HUES48 (cell line): ENCODE measurements around the gene MYL6B.
"Not testable (repeated sequence)": the region's sequence is repeated elsewhere in the genome, so short reads cannot be mapped to it uniquely, and the experiment has no call there.

Source experiments
- H3K27ac ChIP-seq: one replicate; pipeline ENCODE4 v1.7.0; 2013; ENCODE audit warnings: low read depth, low read length, inconsistent platforms
- H3K27me3 ChIP-seq: 2 replicates; pipeline ENCODE4 v1.6.1; 2013; ENCODE audit warnings: mild to moderate bottlenecking, low read length; ENCODE audit not compliant: control insufficient read depth, insufficient read depth
- H3K36me3 ChIP-seq: 2 replicates; pipeline ENCODE4 v1.6.1; 2013; ENCODE audit warnings: low read length; ENCODE audit not compliant: control insufficient read depth, insufficient read depth
- H3K4me1 ChIP-seq: 2 replicates; pipeline ENCODE4 v1.6.1; 2013; ENCODE audit warnings: mild to moderate bottlenecking, low read length; ENCODE audit not compliant: control insufficient read depth, insufficient read depth
- H3K4me3 ChIP-seq: 2 replicates; pipeline ENCODE4 v1.5.1; 2013; ENCODE audit warnings: mild to moderate bottlenecking, low read depth, low read length
- H3K9ac ChIP-seq: 2 replicates; pipeline ENCODE4 v1.6.1; 2013; ENCODE audit warnings: mild to moderate bottlenecking, low read depth, low read length, moderate library complexity
- H3K9me3 ChIP-seq: 2 replicates; pipeline ENCODE4 v1.6.1; 2013; ENCODE audit warnings: low read length; ENCODE audit not compliant: control insufficient read depth, insufficient read depth

MYL6B gene

DNA sequence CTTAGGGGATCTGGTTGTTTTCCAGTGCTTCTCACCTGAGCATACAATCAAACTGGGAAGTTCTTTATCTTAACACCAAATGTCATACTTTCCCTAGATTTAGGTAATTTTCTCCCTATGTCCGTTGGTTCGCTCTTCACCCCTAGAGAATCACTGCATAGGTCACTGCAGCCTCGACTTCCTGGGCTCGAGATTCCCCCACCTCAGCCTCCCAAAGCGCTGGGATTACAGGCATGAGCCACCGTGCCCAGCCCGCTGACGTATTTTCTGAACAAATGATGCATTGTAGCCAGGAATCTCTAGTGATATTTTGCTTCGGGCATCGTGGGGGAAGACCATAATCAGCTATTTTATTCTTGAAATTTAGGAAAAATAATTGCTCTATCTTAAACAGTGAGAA, 37.1 kb upstream of the MYL6B start:
- Histone ChIP-seq H3K27ac (peak overlapping the region; percentile 48), H3K27me3 (no peaks in the 10 kb centered on the region), H3K4me3 (peak overlapping the region; percentile 98), H3K36me3 (peaks cover 53% of the 10 kb centered on the region), H3K4me1 (peaks cover 14% of the 10 kb centered on the region), H3K9ac (peak overlapping the region; percentile 99), H3K9me3 (no peaks in the 10 kb centered on the region)

DNA sequence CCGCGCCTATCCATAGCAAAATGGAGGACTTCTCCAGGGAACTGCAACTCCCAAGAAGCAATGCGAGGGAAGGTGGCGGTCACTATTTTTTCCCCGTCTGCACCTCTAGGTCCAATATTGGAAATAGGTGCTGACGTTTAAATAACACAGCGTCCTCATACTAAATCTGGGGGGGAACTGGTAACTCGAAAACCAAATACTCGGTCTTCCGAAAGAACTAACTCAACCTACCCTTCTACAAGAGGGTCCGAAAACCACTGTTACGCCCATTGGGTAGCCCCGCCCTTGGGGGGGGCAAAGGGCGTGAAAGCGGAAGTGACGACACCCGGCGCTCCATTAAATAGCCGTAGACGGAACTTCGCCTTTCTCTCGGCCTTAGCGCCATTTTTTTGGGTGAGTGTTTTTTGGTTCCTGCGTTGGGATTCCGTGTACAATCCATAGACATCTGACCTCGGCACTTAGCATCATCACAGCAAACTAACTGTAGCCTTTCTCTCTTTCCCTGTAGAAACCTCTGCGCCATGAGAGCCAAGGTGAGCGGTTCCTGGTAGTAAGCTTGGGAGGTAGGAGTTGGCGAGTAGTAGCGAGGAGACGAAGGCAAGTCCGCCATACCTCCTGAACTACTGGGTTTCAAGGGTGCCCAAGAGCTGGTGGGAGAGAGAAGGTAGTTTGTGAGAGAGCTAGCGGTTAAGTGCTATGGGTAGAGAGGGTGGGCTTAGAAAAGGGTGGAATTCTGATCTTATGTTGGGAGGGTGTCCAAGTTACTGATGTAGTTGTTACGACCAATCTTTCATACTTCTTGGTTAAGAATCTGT, 35.9 kb upstream of the MYL6B start, which contains the start of gene RPL41:
RPL41 (plus strand) TSS at position 367 of the 815 bp plus-strand sequence.
- Histone ChIP-seq H3K4me1 (peaks cover 14% of the 10 kb centered on the region), H3K36me3 (peaks cover 50% of the 10 kb centered on the region), H3K4me3 (peak within 1 kb of the TSS; percentile 98), H3K9me3 (no peaks in the 10 kb centered on the region), H3K27me3 (no peaks in the 10 kb centered on the region), H3K9ac (peak within 1 kb of the TSS; percentile 99), H3K27ac (peak within 1 kb of the TSS; percentile 98)

DNA sequence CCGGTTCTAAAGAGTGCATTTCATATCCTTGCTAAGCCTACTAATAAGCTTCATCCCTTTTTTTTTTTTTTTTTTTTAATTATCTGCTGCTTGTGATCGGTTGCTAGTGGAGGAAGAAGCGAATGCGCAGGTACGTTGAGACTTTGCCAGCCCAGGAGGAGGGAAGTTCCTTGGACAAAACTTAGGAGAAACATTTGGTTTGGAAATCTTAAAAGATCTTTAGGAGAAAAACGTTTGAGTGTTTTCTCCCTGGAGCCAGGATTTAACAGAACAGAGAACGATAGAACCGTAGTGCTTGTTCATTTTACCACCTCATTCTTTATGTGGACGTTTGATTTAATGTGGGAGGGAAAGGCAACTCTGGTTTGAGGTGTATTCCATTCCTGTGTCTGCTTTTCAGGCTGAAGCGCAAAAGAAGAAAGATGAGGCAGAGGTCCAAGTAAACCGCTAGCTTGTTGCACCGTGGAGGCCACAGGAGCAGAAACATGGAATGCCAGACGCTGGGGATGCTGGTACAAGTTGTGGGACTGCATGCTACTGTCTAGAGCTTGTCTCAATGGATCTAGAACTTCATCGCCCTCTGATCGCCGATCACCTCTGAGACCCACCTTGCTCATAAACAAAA, 35.2 kb upstream of the MYL6B start:
- H3K27me3 ChIP-seq, H3K9me3 ChIP-seq: not testable (repeated sequence)
- Histone ChIP-seq H3K4me3 (peak overlapping the region; percentile 98), H3K36me3 (peaks cover 48% of the 10 kb centered on the region), H3K9ac (peak overlapping the region; percentile 99), H3K27ac (peak overlapping the region; percentile 98), H3K4me1 (peaks cover 14% of the 10 kb centered on the region)

DNA sequence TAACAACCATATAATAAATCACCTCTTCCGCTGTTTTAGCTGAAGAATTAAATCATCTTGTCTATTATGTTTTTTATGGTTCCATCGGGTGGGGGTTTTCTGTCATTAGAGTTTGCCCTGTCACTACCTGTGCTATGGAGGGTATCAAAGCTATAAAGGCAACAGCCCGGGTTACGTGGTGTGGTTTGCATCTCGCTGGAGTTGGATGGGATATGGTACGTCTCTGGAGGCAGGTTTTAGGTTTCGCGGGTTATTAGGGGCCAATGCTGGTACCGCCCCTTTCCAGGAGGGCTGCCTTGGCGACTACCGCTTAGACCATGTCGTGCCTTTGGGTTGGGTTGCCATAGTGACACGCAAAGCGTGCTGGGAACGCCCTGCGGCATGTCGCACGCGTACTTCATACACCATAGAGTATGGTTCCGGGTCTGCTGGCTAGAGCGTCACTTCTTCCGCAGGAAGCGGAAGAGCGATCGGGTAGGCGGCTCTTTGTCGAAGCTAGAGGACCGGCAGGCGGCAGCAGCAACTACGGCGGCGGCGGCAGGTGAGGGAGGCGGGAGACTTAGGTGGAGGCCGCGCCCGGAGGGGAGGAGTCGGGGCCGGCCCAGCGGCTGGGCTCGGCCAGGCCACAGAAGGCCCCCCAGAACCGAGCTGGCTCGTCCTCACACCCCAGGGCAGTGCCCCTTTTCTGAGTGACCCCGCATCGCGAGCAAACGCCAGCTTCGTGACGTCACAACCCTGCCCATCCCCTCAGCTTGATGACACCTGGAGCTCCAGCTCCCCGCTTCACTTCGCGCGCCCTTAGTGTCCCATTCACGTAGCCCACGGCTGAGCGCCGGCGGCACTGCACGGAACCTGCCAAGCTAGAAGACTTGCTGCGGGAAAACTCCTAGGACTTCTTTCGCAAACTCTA, 34.4 kb upstream of the MYL6B start, which contains the start of gene ZC3H10:
ZC3H10 (plus strand) TSS at position 489 of the 910 bp plus-strand sequence. CDS start 2,297 bp downstream, outside the sequence.
- Histone ChIP-seq H3K36me3 (peaks cover 40% of the 10 kb centered on the region), H3K9ac (peak within 1 kb of the TSS; percentile 99), H3K27me3 (no peaks in the 10 kb centered on the region), H3K4me3 (peak within 1 kb of the TSS; percentile 98), H3K4me1 (peaks cover 14% of the 10 kb centered on the region), H3K27ac (peak within 1 kb of the TSS; percentile 98), H3K9me3 (no peaks in the 10 kb centered on the region)

DNA sequence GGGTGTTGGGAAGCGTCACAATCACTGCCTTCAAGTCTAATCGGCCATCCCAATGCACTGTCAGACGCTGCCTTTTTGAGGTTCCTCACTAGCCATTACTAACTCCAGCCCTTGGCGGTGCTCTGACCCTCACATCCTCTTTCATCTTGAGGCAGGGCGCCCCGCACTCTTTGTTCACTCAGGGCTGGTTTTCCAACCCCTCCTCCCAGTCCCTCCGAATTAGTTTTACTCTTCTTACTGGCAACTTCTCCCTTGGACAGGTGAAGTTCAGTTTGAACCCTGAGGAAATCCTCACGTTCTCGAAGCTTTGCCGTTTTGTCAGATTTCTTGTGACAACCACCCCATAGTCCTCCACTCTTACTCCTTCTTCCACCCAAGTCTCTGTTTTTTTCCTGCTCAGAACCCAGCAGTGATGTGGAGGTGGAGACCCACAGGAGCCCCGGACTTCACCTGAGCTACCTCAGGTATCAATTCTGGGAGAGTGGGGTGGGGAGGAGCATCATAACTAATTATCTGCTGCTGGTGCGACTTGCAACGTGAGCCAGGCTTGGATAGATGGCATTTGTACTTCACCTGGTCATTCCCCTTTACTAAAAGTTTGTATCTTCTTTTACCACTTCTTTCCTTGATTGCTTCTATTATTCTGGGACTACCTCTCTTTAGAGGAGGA, 33.6 kb upstream of the MYL6B start:
- peak overlapping the region; percentile 98 for H3K4me3 ChIP-seq
- H3K9ac ChIP-seq: peak overlapping the region; percentile 58
- no peaks in the 10 kb centered on the region for H3K27me3 ChIP-seq
- peaks cover 32% of the 10 kb centered on the region for H3K36me3 ChIP-seq
- H3K27ac ChIP-seq: peak overlapping the region; percentile 84
- H3K4me1 ChIP-seq: peaks cover 14% of the 10 kb centered on the region
- H3K9me3 ChIP-seq: no peaks in the 10 kb centered on the region

DNA sequence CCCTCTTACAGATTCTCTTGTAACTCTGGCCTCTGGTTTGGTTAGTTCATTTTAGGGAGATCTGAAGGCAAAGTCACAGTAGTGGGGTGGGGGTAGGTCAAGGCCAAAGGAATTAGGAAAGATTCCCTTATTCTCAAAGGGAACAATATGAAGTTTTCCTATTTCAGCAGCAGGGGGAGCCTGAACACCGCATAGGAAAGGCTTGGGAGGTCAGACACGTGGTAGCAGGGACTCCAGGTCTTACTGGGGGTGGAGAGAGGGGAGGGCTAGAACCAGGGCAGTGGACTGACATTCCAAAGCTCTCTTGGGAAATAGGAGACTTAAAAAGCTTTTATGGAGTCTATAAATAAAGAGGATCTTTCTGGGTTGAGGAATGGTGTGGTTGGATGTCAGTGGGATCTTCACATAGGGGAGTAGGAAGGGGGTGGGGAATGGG, 33.0 kb upstream of the MYL6B start:
- H3K36me3 ChIP-seq: peaks cover 28% of the 10 kb centered on the region

DNA sequence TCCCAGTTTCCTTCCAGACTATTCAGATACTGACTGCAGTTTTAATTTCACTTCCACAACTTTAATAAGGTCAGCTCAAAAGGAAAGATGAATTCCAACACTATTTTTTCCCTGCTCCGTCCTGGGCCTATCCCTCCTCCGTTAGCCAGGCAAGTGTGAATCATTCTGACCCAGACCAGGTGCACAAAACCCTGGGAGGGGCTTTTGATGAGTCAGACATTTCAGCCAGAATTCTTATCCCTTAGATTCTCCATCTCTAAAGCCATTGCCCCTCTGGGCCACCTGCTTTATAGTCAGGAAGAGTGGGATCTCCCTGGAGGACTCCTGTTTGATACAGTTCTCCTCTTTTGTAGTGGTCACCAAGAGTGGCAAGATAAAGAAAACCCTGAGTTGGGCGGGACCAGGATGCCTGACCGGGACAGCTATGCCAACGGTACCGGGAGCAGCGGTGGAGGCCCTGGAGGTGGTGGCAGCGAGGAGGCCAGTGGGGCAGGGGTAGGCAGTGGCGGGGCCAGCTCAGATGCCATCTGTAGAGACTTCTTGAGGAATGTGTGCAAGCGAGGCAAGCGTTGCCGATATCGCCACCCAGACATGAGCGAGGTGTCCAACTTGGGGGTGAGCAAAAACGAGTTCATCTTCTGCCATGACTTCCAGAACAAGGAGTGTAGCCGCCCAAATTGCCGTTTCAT, 32.1 kb upstream of the MYL6B start:
- H3K9me3 ChIP-seq: no peaks in the 10 kb centered on the region
- H3K36me3 ChIP-seq: peaks cover 28% of the 10 kb centered on the region
- H3K4me3 ChIP-seq: no peak overlapping the region
- no peaks in the 10 kb centered on the region for H3K27me3 ChIP-seq
- no peak overlapping the region for H3K9ac ChIP-seq
- H3K4me1 ChIP-seq: peaks cover 14% of the 10 kb centered on the region
- H3K27ac ChIP-seq: peak overlapping the region; percentile 65

More for the DNA sequence above, 33.0 kb upstream of the MYL6B start:
- Histone ChIP-seq H3K4me1 (peaks cover 14% of the 10 kb centered on the region), H3K4me3 (peak overlapping the region; percentile 98), H3K27ac (peak overlapping the region; percentile 84), H3K9me3 (no peaks in the 10 kb centered on the region), H3K9ac (0 out of 2 replicates have a peak overlapping the region, but pooled peaks have one; percentile 58), H3K27me3 (no peaks in the 10 kb centered on the region)

DNA sequence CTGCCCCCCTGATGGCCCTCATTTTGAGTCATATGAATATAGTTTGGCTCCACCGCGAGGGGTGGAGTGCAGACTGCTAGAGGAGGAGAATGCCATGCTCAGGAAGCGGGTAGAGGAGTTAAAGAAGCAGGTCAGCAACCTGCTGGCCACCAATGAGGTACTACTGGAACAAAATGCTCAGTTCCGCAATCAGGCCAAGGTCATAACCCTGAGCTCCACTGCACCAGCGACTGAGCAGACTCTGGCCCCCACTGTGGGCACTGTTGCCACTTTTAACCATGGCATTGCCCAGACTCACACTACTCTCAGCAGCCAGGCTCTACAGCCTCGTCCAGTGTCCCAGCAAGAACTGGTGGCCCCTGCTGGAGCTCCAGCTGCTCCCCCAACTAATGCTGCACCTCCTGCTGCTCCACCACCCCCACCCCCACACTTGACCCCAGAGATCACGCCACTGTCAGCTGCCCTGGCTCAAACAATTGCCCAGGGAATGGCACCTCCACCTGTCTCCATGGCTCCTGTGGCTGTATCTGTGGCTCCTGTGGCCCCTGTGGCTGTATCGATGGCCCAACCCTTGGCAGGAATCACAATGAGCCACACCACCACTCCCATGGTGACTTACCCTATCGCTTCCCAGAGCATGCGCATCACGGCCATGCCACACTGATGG, 31.1 kb upstream of the MYL6B start:
- peaks cover 16% of the 10 kb centered on the region for H3K4me1 ChIP-seq
- H3K36me3 ChIP-seq: peaks cover 28% of the 10 kb centered on the region
- no peaks in the 10 kb centered on the region for H3K27me3 ChIP-seq
- no peak overlapping the region for H3K27ac ChIP-seq
- no peak overlapping the region for H3K9ac ChIP-seq
- H3K4me3 ChIP-seq: no peak overlapping the region
- no peaks in the 10 kb centered on the region for H3K9me3 ChIP-seq

DNA sequence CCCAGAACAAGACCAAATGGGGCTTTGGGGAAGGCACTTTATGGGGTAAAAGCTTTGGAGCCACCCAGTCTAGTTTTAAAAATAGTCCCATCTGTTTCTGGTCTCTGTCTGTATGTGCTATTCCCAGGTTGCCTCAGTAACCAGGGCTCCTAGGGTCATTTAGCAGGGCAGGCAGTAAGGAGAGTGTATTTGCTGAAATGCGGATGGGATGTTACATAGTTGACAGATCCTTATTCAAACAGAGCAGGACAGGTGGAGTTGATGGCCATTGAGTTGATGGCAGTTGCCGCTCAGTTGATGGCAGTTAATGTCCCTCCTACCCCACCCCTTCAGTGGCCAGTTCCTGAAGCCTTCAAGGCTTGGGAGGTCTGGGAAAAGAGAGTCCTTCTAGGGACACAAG, 29.8 kb upstream of the MYL6B start:
- H3K4me3 ChIP-seq: no peak overlapping the region
- peaks cover 20% of the 10 kb centered on the region for H3K36me3 ChIP-seq
- no peaks in the 10 kb centered on the region for H3K9me3 ChIP-seq
- H3K27ac ChIP-seq: no peak overlapping the region
- no peak overlapping the region for H3K9ac ChIP-seq
- H3K27me3 ChIP-seq: no peaks in the 10 kb centered on the region
- H3K4me1 ChIP-seq: peaks cover 28% of the 10 kb centered on the region
